GM12878 (cell line): Measurements from ENCODE around the gene HDAC5. TPM values are rescaled to one million over a fixed set of nuclear protein-coding genes. Genes with fewer than 3 reads are reported as not detected.

ENCODE experiments used
- ATAC-seq: fragments of 200-7000 bp; cut with Tn5 transposase; 3 replicates; pipeline ENCODE4 v1.9.1; 2020; ENCODE audit warnings: mild to moderate bottlenecking, moderate library complexity
- BruUV-seq: library from RNA; stranded (reverse); fragments of 400-500 nt; replicated peaks from 2 replicates; lab custom pipeline; 2021; lab: Mats Ljungman, UMichigan
- CTCF ChIA-PET: fragments of 300-600 bp; sonication (Branson Sonifier 250); formaldehyde crosslinking; extraction: SDS; loops from one replicate; lab custom pipeline; 2021; ENCODE audit warnings: inconsistent platforms; lab: Yijun Ruan, JAX
- POLR2A ChIA-PET: fragments of 350-600 bp; formaldehyde crosslinking; extraction: SDS; loops from one replicate; lab custom pipeline; 2021; ENCODE audit warnings: inconsistent platforms; lab: Charles Lee
- RAD21 ChIA-PET: fragments of 300-600 bp; sonication (Branson Sonifier 250); formaldehyde crosslinking; loops from one replicate; lab custom pipeline; 2023; ENCODE audit warnings: antibody characterized with exemption; ENCODE audit not compliant: unreplicated experiment; lab: Charles Lee
- SMC1A ChIA-PET: fragments of 300-600 bp; sonication (Branson Sonifier 250); formaldehyde crosslinking; loops from one replicate; lab custom pipeline; 2023; ENCODE audit not compliant: unreplicated experiment, uncharacterized antibody; lab: Charles Lee
- DNase-seq: peaks from one replicate; pipeline ENCODE4 v3.0.0-alpha.2; 2011; ENCODE audit warnings: low read depth, low spot score
- FAIRE-seq: peaks from 3 replicates; lab custom pipeline; 2011; peaks lifted over from hg19 to GRCh38; lab: Jason Lieb, UNC
- H2AFZ ChIP-seq: 2 replicates; pipeline ENCODE4 v1.6.0; 2011; ENCODE audit warnings: low read depth, low read length, control low read depth; ENCODE audit not compliant: control insufficient read depth
- H3K27ac ChIP-seq: 2 replicates; pipeline ENCODE4 v1.5.1; 2011; ENCODE audit warnings: control low read depth; ENCODE audit not compliant: control insufficient read depth, insufficient read depth
- H3K27me3 ChIP-seq, 2 experiments: replicated peaks in 1 of 2; 2 replicates each; pipeline versions ENCODE4 v1.6.0 to v1.6.1; 2011; ENCODE audit warnings: low read length in 1 of 2; ENCODE audit not compliant: control insufficient read depth in 2 of 2, insufficient read depth in 2 of 2
- H3K36me3 ChIP-seq, 2 experiments: 2 replicates each; pipeline ENCODE4 v1.5.1; 2011; ENCODE audit warnings: low read length in 1 of 2; ENCODE audit not compliant: control insufficient read depth in 2 of 2, insufficient read depth in 2 of 2
- H3K4me1 ChIP-seq: 2 replicates; pipeline ENCODE4 v1.6.1; 2011; ENCODE audit warnings: mild to moderate bottlenecking, low read length, moderate library complexity, mixed read lengths; ENCODE audit not compliant: control insufficient read depth, insufficient read depth
- H3K4me2 ChIP-seq: 2 replicates; pipeline ENCODE4 v1.6.0; 2011; ENCODE audit warnings: control low read depth; ENCODE audit not compliant: control insufficient read depth, insufficient read depth
- H3K4me3 ChIP-seq: fragments of 200-600 bp; sonication (generic); 2 replicates; pipeline ENCODE4 v1.5.1; 2016
- H3K79me2 ChIP-seq: 2 replicates; pipeline ENCODE4 v1.6.0; 2011; ENCODE audit warnings: low read length; ENCODE audit not compliant: control insufficient read depth, insufficient read depth
- H3K9ac ChIP-seq: 2 replicates; pipeline ENCODE4 v1.8.0; 2011; ENCODE audit warnings: low read length, control low read depth, mixed read lengths; ENCODE audit not compliant: control insufficient read depth, insufficient read depth
- H3K9me3 ChIP-seq: replicated peaks from 3 replicates; pipeline ENCODE4 v1.5.1; 2011; ENCODE audit warnings: mild to moderate bottlenecking, low read length; ENCODE audit not compliant: control insufficient read depth, insufficient read depth
- H4K20me1 ChIP-seq: 2 replicates; pipeline ENCODE4 v1.6.0; 2011; ENCODE audit not compliant: control insufficient read depth, insufficient read depth
- BHLHE40 ChIP-seq, 2 experiments: fragments of 450-650 bp in 1 of 2; IDR thresholded peaks; 2 replicates each; pipeline ENCODE4 v1.6.1; 2011 to 2017; ENCODE audit warnings: low read depth in 2 of 2, borderline replicate concordance in 1 of 2, improper control_type of control experiment in 1 of 2, low read length in 1 of 2, mild to moderate bottlenecking in 1 of 2
- BMI1 ChIP-seq: fragments of 450-650 bp; IDR thresholded peaks from 2 replicates; pipeline ENCODE4 v1.6.1; 2016; ENCODE audit warnings: mild to moderate bottlenecking, moderate library complexity, borderline replicate concordance
- CEBPB ChIP-seq, 2 experiments: fragments of 150-350 bp in 1 of 2; IDR thresholded peaks; 2 replicates each; pipeline ENCODE4 v1.6.1; 2012 to 2014; ENCODE audit warnings: low read depth in 2 of 2, low read length in 2 of 2, borderline replicate concordance in 1 of 2, inconsistent platforms in 1 of 2
- GABPA ChIP-seq: IDR thresholded peaks from 2 replicates; pipeline ENCODE4 v1.6.1; 2014; ENCODE audit warnings: antibody characterized with exemption, low read depth, mild to moderate bottlenecking, inconsistent platforms
- HCFC1 ChIP-seq: fragments of 150-350 bp; IDR thresholded peaks from 2 replicates; pipeline ENCODE4 v1.6.1; 2014; ENCODE audit warnings: low read length
- IRF3 ChIP-seq: fragments of 450-650 bp; IDR thresholded peaks from 2 replicates; pipeline ENCODE4 v1.6.1; 2014; ENCODE audit warnings: mild to moderate bottlenecking
- JUNB ChIP-seq: IDR thresholded peaks from 2 replicates; pipeline ENCODE4 v1.6.1; 2016; ENCODE audit warnings: antibody characterized with exemption, mild to moderate bottlenecking
- LARP7 ChIP-seq: fragments of 450-650 bp; IDR thresholded peaks from 2 replicates; pipeline ENCODE4 v1.6.1; 2017; ENCODE audit warnings: mild to moderate bottlenecking
- PAX5 ChIP-seq: IDR thresholded peaks from 2 replicates; pipeline ENCODE4 v1.6.1; 2011; ENCODE audit warnings: low read depth, low read length, borderline replicate concordance
- RAD51 ChIP-seq: fragments of 450-650 bp; IDR thresholded peaks from 2 replicates; pipeline ENCODE4 v1.6.1; 2016; ENCODE audit warnings: moderate library complexity, mild to moderate bottlenecking, inconsistent platforms
- USF2 ChIP-seq: IDR thresholded peaks from 2 replicates; pipeline ENCODE4 v1.6.1; 2011; ENCODE audit warnings: low read depth, low read length, improper control_type of control experiment, borderline replicate concordance
- WGBS: methylation state at CpG from one replicate; pipeline ENCODE4 v1.1.6; 2016; ENCODE audit warnings: low lambda C conversion rate; ENCODE audit not compliant: insufficient replicate concordance, insufficient coverage; ENCODE audit errors: missing lambda C conversion rate; 5-methylcytosine and 5-hydroxymethylcytosine counted together
- in situ Hi-C: fragments of 300-500 bp; cut with MboI; formaldehyde crosslinking; loops from 9 replicates; pipeline ENCODE4 v1.14.3; 2018; ENCODE audit warnings: mixed read lengths
- intact Hi-C: fragments of 100-400 bp; cut with micrococcal nuclease; formaldehyde crosslinking; loops from one replicate; pipeline ENCODE4 v1.14.2; 2022; ENCODE audit not compliant: unreplicated experiment
- polyA plus RNA-seq, 11 experiments: library from polyadenylated mRNA; depleted of rRNA in 4 of 11; unstranded in 6 of 11; stranded (reverse) in 5 of 11; fragments of >200 nt; fragmentation: Nextera tagmentation in 4 of 11; fragmentation: Illumina TruSeq in 1 of 11; extraction: Ambion mirVana in 4 of 11; extraction: Trizol in 1 of 11; gene quantifications; 1 replicate in 1 of 11; 2 replicates in 10 of 11; pipeline versions ENCODE4 v1.2.1 to v1.2.3, GENCODE V29; 2011 to 2016; ENCODE audit warnings: inconsistent platforms in 2 of 11, missing spikeins in 2 of 11, low read depth in 1 of 11
- total RNA-seq, 4 experiments: library from RNA; depleted of rRNA in 3 of 4; stranded (reverse); fragments of >200 nt in 3 of 4; fragmentation: Illumina TruSeq in 1 of 4; extraction: Trizol in 1 of 4; gene quantifications; 2 replicates each; pipeline versions ENCODE4 v1.2.1 to v1.2.3, GENCODE V29; 2013 to 2021
- TF ChIP-seq, protein P1 (sequence below): fragments of 450-650 bp; IDR thresholded peaks from 2 replicates; pipeline ENCODE4 v1.6.1; 2017; ENCODE audit warnings: mild to moderate bottlenecking, low read depth, inconsistent platforms; ENCODE audit not compliant: poor library complexity, severe bottlenecking
- TF ChIP-seq, protein P2 (sequence below): IDR thresholded peaks from 2 replicates; pipeline ENCODE4 v1.6.1; 2011; ENCODE audit warnings: mild to moderate bottlenecking, low read depth, low read length, moderate library complexity; ENCODE audit not compliant: insufficient replicate concordance
- TF ChIP-seq, protein P3 (sequence below), 3 experiments: IDR thresholded peaks in 2 of 3; conservative IDR thresholded peaks in 1 of 3; 2 replicates each; pipeline ENCODE4 v1.5.1; 2011; ENCODE audit warnings: low read depth in 3 of 3, low read length in 3 of 3, mild to moderate bottlenecking in 3 of 3, control low read depth in 2 of 3, moderate library complexity in 2 of 3, inconsistent platforms in 1 of 3, mixed read lengths in 1 of 3; ENCODE audit not compliant: control insufficient read depth in 2 of 3, insufficient read depth in 1 of 3; ENCODE audit errors: extremely low read depth in 1 of 3
- TF ChIP-seq, protein P4 (sequence below): IDR thresholded peaks from 2 replicates; pipeline ENCODE4 v1.6.1; 2012; ENCODE audit warnings: low read depth, low read length, improper control_type of control experiment

The HDAC5 gene
- total and polyA plus RNA-seq, 10 of the 15 experiments (the other 5 are each of a cell fraction or from before 2014, with no cell fraction given) = 1.1 to 58.0 (median 27.3) TPM

DNA sequence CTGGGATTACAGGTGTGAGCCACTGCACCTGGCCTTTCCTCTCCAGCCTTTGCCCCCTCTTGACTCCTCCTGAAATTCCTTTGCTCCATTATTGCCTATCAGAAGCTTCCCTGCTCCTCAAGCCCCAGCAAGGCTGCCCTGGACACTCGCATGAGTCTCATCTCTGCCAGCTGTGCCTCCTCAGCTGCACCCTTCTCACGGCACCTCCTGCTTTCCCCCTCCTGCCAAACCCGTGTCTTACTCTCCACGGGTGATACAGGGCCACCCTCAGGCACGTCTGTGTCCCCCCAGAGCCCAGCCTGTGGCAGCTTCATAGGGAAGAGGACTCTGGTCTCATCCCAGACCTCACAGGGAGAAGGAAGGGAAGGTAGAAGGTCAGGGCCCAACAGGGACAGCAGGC lies 37.5 kb downstream of the HDAC5 start:
- no peaks in the 10 kb centered on the region for H3K9me3 ChIP-seq
- H3K27ac ChIP-seq = no peak overlapping the region
- no peak overlapping the region for H3K9ac ChIP-seq

More for the DNA sequence above, 37.5 kb downstream of the HDAC5 start:
- no peak for DNase-seq
- intact Hi-C loops = no loop called here
- in situ Hi-C loops = no loop called here
- ChIA-PET CTCF (interaction anchor here (1.3 to 1.4 kb wide), 2 partner anchors 11 to 83 kb away, joined by 3 read pairs; no protein-coding TSS in a partner anchor), RAD21 (no interaction called here), SMC1A (no interaction called here), POLR2A (no interaction called here)
- no peaks in the 10 kb centered on the region for H3K4me1 ChIP-seq
- no peak for TF ChIP-seq BMI1
- no peak for TF ChIP-seq IRF3
- no peak for TF ChIP-seq HCFC1
- TF ChIP-seq LARP7 = no peak
- no peak for TF ChIP-seq PAX5
- TF ChIP-seq, protein P1, sequence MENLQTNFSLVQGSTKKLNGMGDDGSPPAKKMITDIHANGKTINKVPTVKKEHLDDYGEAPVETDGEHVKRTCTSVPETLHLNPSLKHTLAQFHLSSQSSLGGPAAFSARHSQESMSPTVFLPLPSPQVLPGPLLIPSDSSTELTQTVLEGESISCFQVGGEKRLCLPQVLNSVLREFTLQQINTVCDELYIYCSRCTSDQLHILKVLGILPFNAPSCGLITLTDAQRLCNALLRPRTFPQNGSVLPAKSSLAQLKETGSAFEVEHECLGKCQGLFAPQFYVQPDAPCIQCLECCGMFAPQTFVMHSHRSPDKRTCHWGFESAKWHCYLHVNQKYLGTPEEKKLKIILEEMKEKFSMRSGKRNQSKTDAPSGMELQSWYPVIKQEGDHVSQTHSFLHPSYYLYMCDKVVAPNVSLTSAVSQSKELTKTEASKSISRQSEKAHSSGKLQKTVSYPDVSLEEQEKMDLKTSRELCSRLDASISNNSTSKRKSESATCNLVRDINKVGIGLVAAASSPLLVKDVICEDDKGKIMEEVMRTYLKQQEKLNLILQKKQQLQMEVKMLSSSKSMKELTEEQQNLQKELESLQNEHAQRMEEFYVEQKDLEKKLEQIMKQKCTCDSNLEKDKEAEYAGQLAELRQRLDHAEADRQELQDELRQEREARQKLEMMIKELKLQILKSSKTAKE = no peak
- TF ChIP-seq JUNB = no peak
- no peak for TF ChIP-seq BHLHE40 (IDR thresholded peaks at IDR 0.05; ENCODE audit: borderline replicate concordance in 1 of 2, low read depth in 2 of 2, low read length in 1 of 2)
- TF ChIP-seq GABPA = no peak
- TF ChIP-seq CEBPB (IDR thresholded peaks at IDR 0.05; ENCODE audit: borderline replicate concordance in 1 of 2, low read depth in 2 of 2, low read length in 2 of 2) = no peak
- TF ChIP-seq, protein P2, sequence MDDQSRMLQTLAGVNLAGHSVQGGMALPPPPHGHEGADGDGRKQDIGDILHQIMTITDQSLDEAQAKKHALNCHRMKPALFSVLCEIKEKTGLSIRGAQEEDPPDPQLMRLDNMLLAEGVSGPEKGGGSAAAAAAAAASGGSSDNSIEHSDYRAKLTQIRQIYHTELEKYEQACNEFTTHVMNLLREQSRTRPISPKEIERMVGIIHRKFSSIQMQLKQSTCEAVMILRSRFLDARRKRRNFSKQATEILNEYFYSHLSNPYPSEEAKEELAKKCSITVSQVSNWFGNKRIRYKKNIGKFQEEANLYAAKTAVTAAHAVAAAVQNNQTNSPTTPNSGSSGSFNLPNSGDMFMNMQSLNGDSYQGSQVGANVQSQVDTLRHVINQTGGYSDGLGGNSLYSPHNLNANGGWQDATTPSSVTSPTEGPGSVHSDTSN = no peak
- no peak for TF ChIP-seq RAD51
- TF ChIP-seq, protein P3, sequence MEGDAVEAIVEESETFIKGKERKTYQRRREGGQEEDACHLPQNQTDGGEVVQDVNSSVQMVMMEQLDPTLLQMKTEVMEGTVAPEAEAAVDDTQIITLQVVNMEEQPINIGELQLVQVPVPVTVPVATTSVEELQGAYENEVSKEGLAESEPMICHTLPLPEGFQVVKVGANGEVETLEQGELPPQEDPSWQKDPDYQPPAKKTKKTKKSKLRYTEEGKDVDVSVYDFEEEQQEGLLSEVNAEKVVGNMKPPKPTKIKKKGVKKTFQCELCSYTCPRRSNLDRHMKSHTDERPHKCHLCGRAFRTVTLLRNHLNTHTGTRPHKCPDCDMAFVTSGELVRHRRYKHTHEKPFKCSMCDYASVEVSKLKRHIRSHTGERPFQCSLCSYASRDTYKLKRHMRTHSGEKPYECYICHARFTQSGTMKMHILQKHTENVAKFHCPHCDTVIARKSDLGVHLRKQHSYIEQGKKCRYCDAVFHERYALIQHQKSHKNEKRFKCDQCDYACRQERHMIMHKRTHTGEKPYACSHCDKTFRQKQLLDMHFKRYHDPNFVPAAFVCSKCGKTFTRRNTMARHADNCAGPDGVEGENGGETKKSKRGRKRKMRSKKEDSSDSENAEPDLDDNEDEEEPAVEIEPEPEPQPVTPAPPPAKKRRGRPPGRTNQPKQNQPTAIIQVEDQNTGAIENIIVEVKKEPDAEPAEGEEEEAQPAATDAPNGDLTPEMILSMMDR (IDR thresholded peaks at IDR 0.05 in 2 of 3, conservative IDR thresholded peaks at IDR 0.05 in 1 of 3; ENCODE audit: control insufficient read depth in 2 of 3, extremely low read depth in 1 of 3, insufficient read depth in 1 of 3, low read depth in 3 of 3, low read length in 3 of 3) = no peak
- TF ChIP-seq USF2 = no peak
- TF ChIP-seq, protein P4, sequence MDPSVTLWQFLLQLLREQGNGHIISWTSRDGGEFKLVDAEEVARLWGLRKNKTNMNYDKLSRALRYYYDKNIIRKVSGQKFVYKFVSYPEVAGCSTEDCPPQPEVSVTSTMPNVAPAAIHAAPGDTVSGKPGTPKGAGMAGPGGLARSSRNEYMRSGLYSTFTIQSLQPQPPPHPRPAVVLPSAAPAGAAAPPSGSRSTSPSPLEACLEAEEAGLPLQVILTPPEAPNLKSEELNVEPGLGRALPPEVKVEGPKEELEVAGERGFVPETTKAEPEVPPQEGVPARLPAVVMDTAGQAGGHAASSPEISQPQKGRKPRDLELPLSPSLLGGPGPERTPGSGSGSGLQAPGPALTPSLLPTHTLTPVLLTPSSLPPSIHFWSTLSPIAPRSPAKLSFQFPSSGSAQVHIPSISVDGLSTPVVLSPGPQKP = no peak
- WGBS = 96% methylated on average over 4 of the region's 5 CpGs
- H2AFZ ChIP-seq = no peak overlapping the region
- no peak for ATAC-seq
- no peak for FAIRE-seq
- H4K20me1 ChIP-seq = no peaks in the 10 kb centered on the region; the same call in 1 of the 2 replicates
- H3K36me3 ChIP-seq = peaks cover 13 to 36% of the 10 kb centered on the region in 2 experiments; a peak in 3 of 4 replicates
- no peak overlapping the region for H3K4me3 ChIP-seq
- no peak overlapping the region for H3K4me2 ChIP-seq
- no peaks in the 10 kb centered on the region for H3K27me3 ChIP-seq
- H3K79me2 ChIP-seq = no peaks in the 10 kb centered on the region
- no TSS peak for BruUV-seq
